MCF 10A (cell line): ENCODE results near the gene COG5. TPM values are rescaled to one million over a fixed set of nuclear protein-coding genes. Genes with fewer than 3 reads are reported as not detected.
A peak's percentile ranks its signal among the peaks of the same experiment; 100 is the strongest.

Experiments
- BruUV-seq: library from RNA; stranded (reverse); fragments of 400-500 nt; replicated peaks from 2 replicates; lab custom pipeline; 2021; lab: Mats Ljungman, UMichigan
- CTCF ChIA-PET: fragments of 300-600 bp; sonication (Branson Sonifier 250); formaldehyde crosslinking; extraction: SDS; loops from one replicate; lab custom pipeline; 2021; ENCODE audit warnings: antibody characterized with exemption, inconsistent platforms; lab: Yijun Ruan, JAX
- POLR2A ChIA-PET: fragments of 300-600, 350-650 bp; sonication (Branson Sonifier 250); formaldehyde crosslinking; extraction: SDS; loops from one replicate; lab custom pipeline; 2020; ENCODE audit warnings: antibody characterized with exemption, inconsistent platforms; lab: Yijun Ruan, JAX
- DNase-seq: peaks from one replicate; pipeline ENCODE4 v3.0.0-alpha.2; 2018; ENCODE audit not compliant: unreplicated experiment
- H3K27ac Mint-ChIP-seq: one replicate; pipeline ENCODE4 v1.8.0; 2022; ENCODE audit warnings: mild to moderate bottlenecking, low read depth, mixed read lengths; ENCODE audit not compliant: unreplicated experiment
- H3K27me3 Mint-ChIP-seq: one replicate; pipeline ENCODE4 v1.8.0; 2022; ENCODE audit warnings: mixed read lengths; ENCODE audit not compliant: insufficient read depth, unreplicated experiment
- H3K36me3 Mint-ChIP-seq: one replicate; pipeline ENCODE4 v1.8.0; 2022; ENCODE audit warnings: mild to moderate bottlenecking, moderate library complexity, mixed read lengths; ENCODE audit not compliant: insufficient read depth, unreplicated experiment
- H3K4me1 Mint-ChIP-seq: one replicate; pipeline ENCODE4 v1.8.0; 2022; ENCODE audit warnings: mixed read lengths; ENCODE audit not compliant: insufficient read depth, unreplicated experiment
- H3K4me3 Mint-ChIP-seq: one replicate; pipeline ENCODE4 v1.8.0; 2022; ENCODE audit warnings: mild to moderate bottlenecking, moderate library complexity, mixed read lengths; ENCODE audit not compliant: unreplicated experiment
- H3K9me3 Mint-ChIP-seq: one replicate; pipeline ENCODE4 v1.8.0; 2022; ENCODE audit warnings: mixed read lengths; ENCODE audit not compliant: unreplicated experiment
- CTCF ChIP-seq: fragments of 200-600 bp; IDR thresholded peaks from one replicate; pipeline ENCODE4 v1.8.0; 2022; ENCODE audit warnings: antibody characterized with exemption, mild to moderate bottlenecking; ENCODE audit not compliant: unreplicated experiment
- intact Hi-C: fragments of 100-400 bp; cut with micrococcal nuclease; formaldehyde crosslinking; loops from 2 replicates; pipeline ENCODE4 v1.14.1; 2022
- total RNA-seq: library from RNA; stranded (reverse); gene quantifications from 2 replicates; pipeline ENCODE4 v1.2.3, GENCODE V29; 2022

Gene COG5
- total RNA-seq, 1 experiment from 2014 or later = 40.3 TPM

DNA sequence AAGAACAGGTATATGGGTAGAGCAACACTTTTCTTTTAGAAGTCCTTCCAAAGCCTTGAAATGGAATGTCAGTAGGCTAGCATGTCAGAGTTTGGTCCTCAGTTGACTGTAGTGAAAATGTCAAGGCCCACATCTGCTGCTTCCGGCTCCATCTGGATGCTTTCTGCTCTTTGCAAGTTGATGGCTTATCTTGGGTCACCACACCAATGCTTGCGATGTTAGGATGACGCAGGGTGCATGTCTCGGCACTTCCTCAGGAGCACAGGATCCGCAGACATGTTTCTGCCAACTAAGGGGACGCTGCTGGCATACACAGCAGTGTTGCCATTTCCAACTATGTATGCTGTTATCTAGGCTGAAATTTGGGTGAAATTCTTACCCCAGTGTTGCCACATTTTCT lies 408.9 kb downstream of the COG5 start:
- Mint-ChIP-seq H3K27ac (no peak overlapping the region), H3K36me3 (no peaks in the 10 kb centered on the region), H3K4me1 (peaks cover 7% of the 10 kb centered on the region), H3K9me3 (no peaks in the 10 kb centered on the region), H3K4me3 (no peak overlapping the region), H3K27me3 (no peaks in the 10 kb centered on the region)
- no TSS peak for BruUV-seq
- intact Hi-C loops = loop anchor here (5.0 to 10.0 kb wide), 2 partner anchors 347 to 980 kb away; no protein-coding TSS in a partner anchor
- POLR2A ChIA-PET = interaction anchor here (8.6 kb wide), 1 partner anchor 12 kb away, joined by 113 read pairs; the partner anchor contains the start of gene HBP1
- CTCF ChIA-PET = no interaction called here
- no peak for TF ChIP-seq CTCF
- no peak for DNase-seq

GRCh38 chr7:107152011-107152410 lies 411.7 kb downstream of the COG5 start:
- ChIA-PET POLR2A (interaction anchor here (0.6 to 8.6 kb wide), 3 partner anchors 15 to 41 kb away, joined by 4 to 113 read pairs (median 4); partner anchors contain the start of gene HBP1), CTCF (interaction anchor here (0.6 to 8.4 kb wide), 14 partner anchors 14 to 989 kb away, joined by 3 to 156 read pairs (median 5); partner anchors contain the start of gene HBP1)
- intact Hi-C loops = loop anchor here (2.0 to 10.0 kb wide), 3 partner anchors 350 to 977 kb away; no protein-coding TSS in a partner anchor

More at GRCh38 chr7:107152011-107152410, 411.7 kb downstream of the COG5 start:
- peaks cover 11% of the 10 kb centered on the region for H3K4me1 Mint-ChIP-seq
- H3K9me3 Mint-ChIP-seq = no peaks in the 10 kb centered on the region
- no peak overlapping the region for H3K4me3 Mint-ChIP-seq
- no peak overlapping the region for H3K27ac Mint-ChIP-seq
- no peaks in the 10 kb centered on the region for H3K36me3 Mint-ChIP-seq
- TF ChIP-seq CTCF = no peak
- BruUV-seq = no TSS peak
- H3K27me3 Mint-ChIP-seq = no peaks in the 10 kb centered on the region
- DNase-seq = peak; percentile 48

Other genes starting within 250 kb of the COG5 start
- gene GPR22, start 93.9 kb downstream of the COG5 start, total RNA-seq = not detected in 2 replicates
- gene DUS4L, start 51 bp upstream of the COG5 start, total RNA-seq = 14.5 and 16.3 TPM in 2 replicates
- 61.5 and 73.4 TPM in 2 replicates for gene BCAP29, start 16.3 kb upstream of the COG5 start, total RNA-seq
- gene SLC26A4, start 96.9 kb upstream of the COG5 start, total RNA-seq = 0.21 and 0.52 TPM in 2 replicates
- gene CBLL1, start 180.2 kb upstream of the COG5 start, total RNA-seq = 34.5 and 39.7 TPM in 2 replicates
- gene SLC26A3, start 239.3 kb upstream of the COG5 start, total RNA-seq = not detected in 2 replicates